ENCODE data around the gene RPS29. TPM values are rescaled to one million over a fixed set of nuclear protein-coding genes. Genes with fewer than 3 reads are reported as not detected.

Gene RPS29
- total RNA-seq, 2 donors from 2014 or later: 4,045 to 4,896 TPM

DNA sequence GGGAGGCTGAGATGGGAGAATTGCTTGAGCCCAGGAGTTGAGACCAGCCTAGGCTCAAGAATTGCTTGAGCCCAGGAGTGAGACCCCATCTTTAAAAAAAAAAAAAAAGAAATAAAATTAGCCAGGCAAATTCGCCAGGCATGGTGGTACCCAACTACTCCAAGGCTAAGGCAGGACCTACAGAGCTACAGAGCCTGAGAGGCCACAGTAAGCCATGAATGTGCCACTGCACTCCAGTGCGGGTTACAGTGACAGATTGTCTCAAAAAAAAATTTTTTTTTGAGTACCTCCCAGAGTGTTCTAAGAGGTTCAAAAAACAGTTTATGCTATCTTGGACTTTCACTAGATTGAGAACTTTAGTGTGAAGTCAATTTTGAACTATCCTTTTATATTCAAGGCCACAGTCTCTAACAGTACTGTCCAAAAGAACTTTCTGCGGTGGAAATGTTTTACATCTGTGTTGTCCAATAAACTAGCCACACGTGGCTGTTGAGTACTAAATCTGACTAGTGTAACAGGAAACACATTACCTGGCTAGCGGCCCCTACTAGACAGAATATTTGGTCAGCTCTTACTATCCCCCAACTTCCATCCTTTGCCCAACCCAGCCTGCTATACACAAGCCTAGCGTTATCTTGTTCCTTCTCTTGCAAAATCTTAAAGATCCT, 31.8 kb upstream of the RPS29 start:
- WGBS: 82% methylated on average over 6 of the region's 6 CpGs
- no peak for DNase-seq (ENCODE audit: low spot score)

GRCh38 chr14:49615776-49616175, 29.6 kb upstream of the RPS29 start:
- Histone ChIP-seq H3K4me1 (replicated peaks) (no peaks in the 10 kb centered on the region), H3K27ac (no peak overlapping the region), H3K27me3 (replicated peaks; ENCODE audit: insufficient read depth) (no peaks in the 10 kb centered on the region), H3K36me3 (no peaks in the 10 kb centered on the region), H3K4me3 (no peak overlapping the region), H3K9me3 (no peaks in the 10 kb centered on the region)
- no peak for TF ChIP-seq POLR2A (IDR thresholded peaks at IDR 0.05)
- intact Hi-C loops (cut with DNase I): no loop called here
- WGBS: 86% methylated on average over 6 of the region's 6 CpGs
- no peak for DNase-seq (ENCODE audit: low spot score)

More for the DNA sequence above, 31.8 kb upstream of the RPS29 start:
- intact Hi-C loops (cut with DNase I): no loop called here
- no peaks in the 10 kb centered on the region for H3K4me1 ChIP-seq (replicated peaks)
- no peaks in the 10 kb centered on the region for H3K36me3 ChIP-seq
- TF ChIP-seq CTCF (IDR thresholded peaks at IDR 0.05): no peak
- no peak overlapping the region for H3K27ac ChIP-seq
- H3K9me3 ChIP-seq: no peaks in the 10 kb centered on the region
- H3K27me3 ChIP-seq (replicated peaks; ENCODE audit: insufficient read depth): no peaks in the 10 kb centered on the region
- no peak overlapping the region for H3K4me3 ChIP-seq

DNA sequence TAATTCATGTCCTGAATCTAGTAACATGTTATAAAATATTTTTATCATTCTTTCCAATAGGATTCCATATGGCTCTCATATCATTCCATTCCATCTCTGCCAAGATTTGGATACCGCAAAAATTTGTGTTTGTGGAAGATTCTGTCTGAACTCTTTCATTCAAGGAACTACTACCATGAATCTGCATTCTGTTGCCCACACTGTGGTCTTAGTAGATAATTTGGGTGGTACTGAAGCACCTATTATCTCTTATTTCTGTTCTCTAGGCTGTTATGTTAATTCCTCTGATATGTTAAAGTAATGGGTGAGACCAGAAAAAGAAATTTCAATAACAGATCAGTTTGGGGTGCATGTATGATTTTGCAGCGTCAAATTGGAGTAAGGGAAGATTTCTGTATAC, 28.0 kb upstream of the RPS29 start:
- TF ChIP-seq POLR2AphosphoS5 (IDR thresholded peaks at IDR 0.05) (no peak), POLR2A (IDR thresholded peaks at IDR 0.05) (no peak), CTCF (IDR thresholded peaks at IDR 0.05) (no peak)
- no peak overlapping the region for H3K4me3 ChIP-seq
- no peaks in the 10 kb centered on the region for H3K27me3 ChIP-seq (replicated peaks; ENCODE audit: insufficient read depth)
- intact Hi-C loops (cut with DNase I): no loop called here
- H3K4me1 ChIP-seq (replicated peaks): no peaks in the 10 kb centered on the region
- no peaks in the 10 kb centered on the region for H3K9me3 ChIP-seq
- no peak overlapping the region for H3K27ac ChIP-seq
- DNase-seq (ENCODE audit: low spot score): no peak
- WGBS: 87% methylated on average over 2 of the region's 2 CpGs
- H3K36me3 ChIP-seq: no peaks in the 10 kb centered on the region

- intact Hi-C loops (cut with DNase I): no loop called here
- Histone ChIP-seq H3K27ac (no peak overlapping the region), H3K9me3 (no peaks in the 10 kb centered on the region), H3K27me3 (replicated peaks; ENCODE audit: insufficient read depth) (no peaks in the 10 kb centered on the region), H3K36me3 (no peaks in the 10 kb centered on the region), H3K4me3 (no peak overlapping the region), H3K4me1 (replicated peaks) (no peaks in the 10 kb centered on the region)
- TF ChIP-seq POLR2A (IDR thresholded peaks at IDR 0.05): no peak
- no peak for TF ChIP-seq POLR2AphosphoS5 (IDR thresholded peaks at IDR 0.05)
- no peak for TF ChIP-seq CTCF (IDR thresholded peaks at IDR 0.05)
- DNase-seq (ENCODE audit: low spot score): no peak
- WGBS: 94% methylated on average over 8 of the region's 8 CpGs
These were observed 26.5 kb upstream of the RPS29 start for GRCh38 chr14:49612671-49613070.

- H3K36me3 ChIP-seq: no peaks in the 10 kb centered on the region
- H3K4me1 ChIP-seq (replicated peaks): no peaks in the 10 kb centered on the region
- no peak overlapping the region for H3K4me3 ChIP-seq
- no peak for TF ChIP-seq POLR2A (IDR thresholded peaks at IDR 0.05)
- no peak for DNase-seq (ENCODE audit: low spot score)
- intact Hi-C loops (cut with DNase I): no loop called here
- no peaks in the 10 kb centered on the region for H3K9me3 ChIP-seq
- H3K27ac ChIP-seq: no peak overlapping the region
- no peaks in the 10 kb centered on the region for H3K27me3 ChIP-seq (replicated peaks; ENCODE audit: insufficient read depth)
- WGBS: 91% methylated on average over 4 of the region's 4 CpGs
These were observed 26.1 kb upstream of the RPS29 start for GRCh38 chr14:49612251-49612650.

DNA sequence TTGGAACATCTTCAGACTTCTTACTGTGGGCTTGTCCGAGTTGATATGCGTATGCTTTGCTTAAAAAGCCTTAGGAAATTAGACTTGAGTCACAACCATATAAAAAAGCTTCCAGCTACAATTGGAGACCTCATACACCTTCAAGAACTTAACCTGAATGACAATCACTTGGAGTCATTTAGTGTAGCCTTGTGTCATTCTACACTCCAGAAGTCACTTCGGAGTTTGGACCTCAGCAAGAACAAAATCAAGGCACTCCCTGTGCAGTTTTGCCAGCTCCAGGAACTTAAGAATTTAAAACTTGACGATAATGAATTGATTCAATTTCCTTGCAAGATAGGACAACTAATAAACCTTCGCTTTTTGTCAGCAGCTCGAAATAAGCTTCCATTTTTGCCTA, 21.4 kb upstream of the RPS29 start:
- no peak for TF ChIP-seq POLR2AphosphoS5 (IDR thresholded peaks at IDR 0.05)
- no peak for TF ChIP-seq CTCF (IDR thresholded peaks at IDR 0.05)
- H3K4me3 ChIP-seq: no peak overlapping the region
- intact Hi-C loops (cut with DNase I): no loop called here
- 96% methylated on average over 6 of the region's 6 CpGs for WGBS
- no peaks in the 10 kb centered on the region for H3K27me3 ChIP-seq (replicated peaks; ENCODE audit: insufficient read depth)
- no peak for DNase-seq (ENCODE audit: low spot score)
- no peaks in the 10 kb centered on the region for H3K36me3 ChIP-seq
- no peak overlapping the region for H3K27ac ChIP-seq
- no peaks in the 10 kb centered on the region for H3K4me1 ChIP-seq (replicated peaks)
- no peaks in the 10 kb centered on the region for H3K9me3 ChIP-seq
